Esophagus muscularis mucosa (tissue), 4 donors: ENCODE results near the gene KANSL1. TPM values are rescaled to one million over a fixed set of nuclear protein-coding genes. Genes with fewer than 3 reads are reported as not detected.

ENCODE experiments used
- DNase-seq: peaks from one replicate; pipeline ENCODE4 v3.0.0-alpha.2; 2017; ENCODE audit errors: extremely low spot score
- H3K27ac ChIP-seq, 4 donors: fragments of 200-600 bp; sonication (generic); replicated peaks in 1 of 4; 1 replicate in 3 of 4; 2 replicates in 1 of 4; pipeline ENCODE4 v1.5.1; 2016 to 2019; ENCODE audit warnings: mild to moderate bottlenecking in 1 of 4
- H3K27me3 ChIP-seq, 4 donors: fragments of 200-600 bp; sonication (generic); one replicate each; pipeline versions ENCODE4 v1.5.1 to v1.6.0; 2016 to 2019
- H3K36me3 ChIP-seq, 4 donors: fragments of 200-600 bp; sonication (generic); one replicate each; pipeline ENCODE4 v1.5.1; 2016 to 2019
- H3K4me1 ChIP-seq, 4 donors: fragments of 200-600 bp; sonication (generic); one replicate each; pipeline ENCODE4 v1.5.1; 2016 to 2019
- H3K4me3 ChIP-seq, 4 donors: fragments of 200-600 bp; sonication (generic); 1 replicate in 2 of 4; 2 replicates in 2 of 4; pipeline ENCODE4 v1.5.1; 2016 to 2019; ENCODE audit warnings: mild to moderate bottlenecking in 4 of 4, moderate library complexity in 1 of 4
- H3K9me3 ChIP-seq, 4 donors: fragments of 200-600 bp; sonication (generic); 1 replicate in 3 of 4; 2 replicates in 1 of 4; pipeline ENCODE4 v1.5.1; 2016 to 2019
- EP300 ChIP-seq: sonication (generic); formaldehyde crosslinking; IDR thresholded peaks from one replicate; pipeline ENCODE4 v1.6.1; 2017; ENCODE audit warnings: antibody characterized with exemption
- POLR2A ChIP-seq: fragments of 450-650 bp; IDR thresholded peaks from one replicate; pipeline ENCODE4 v1.6.1; 2017; ENCODE audit warnings: antibody characterized with exemption, moderate library complexity, mild to moderate bottlenecking, low read depth
- POLR2AphosphoS5 ChIP-seq, 2 donors: sonication (generic); formaldehyde crosslinking; IDR thresholded peaks; one replicate each; pipeline ENCODE4 v1.6.1; 2017; ENCODE audit warnings: antibody characterized with exemption in 2 of 2
- WGBS: methylation state at CpG from one replicate; pipeline ENCODE4 v1.1.5; 2018; 5-methylcytosine and 5-hydroxymethylcytosine counted together
- intact Hi-C: fragments of 100-400 bp; cut with DNase I; formaldehyde crosslinking; loops from one replicate; pipeline ENCODE4 v1.15.1; 2023
- total RNA-seq, 4 donors: library from RNA; depleted of rRNA; stranded (reverse); fragments of >200 nt; gene quantifications; one replicate each; pipeline versions ENCODE4 v1.1.0 to v1.2.1, GENCODE V29; 2016
- TF ChIP-seq, protein P1 (sequence below), 3 experiments: fragments of 200-600 bp in 2 of 3; fragments of 450-650 bp in 1 of 3; sonication (generic) in 2 of 3; IDR thresholded peaks; one replicate each; pipeline ENCODE4 v1.5.1; 2017 to 2019; ENCODE audit warnings: antibody characterized with exemption in 3 of 3, mild to moderate bottlenecking in 2 of 3, moderate library complexity in 1 of 3

The KANSL1 gene
- total RNA-seq, 4 donors from 2014 or later: 55.0 to 124 (median 70.0) TPM

GRCh38 chr17:46032909-46033308, 160.3 kb downstream of the KANSL1 start:
- no peaks in the 10 kb centered on the region for H3K27me3 ChIP-seq
- peaks cover 52 to 96% (median 80%) of the 10 kb centered on the region in 4 donors for H3K36me3 ChIP-seq
- no peaks in the 10 kb centered on the region for H3K9me3 ChIP-seq
- H3K4me1 ChIP-seq: peaks cover 3 to 21% (median 17%) of the 10 kb centered on the region in 4 donors
- no peak for DNase-seq
- H3K4me3 ChIP-seq: no peak overlapping the region
- TF ChIP-seq POLR2A: no peak
- TF ChIP-seq EP300: no peak
- TF ChIP-seq, protein P1, sequence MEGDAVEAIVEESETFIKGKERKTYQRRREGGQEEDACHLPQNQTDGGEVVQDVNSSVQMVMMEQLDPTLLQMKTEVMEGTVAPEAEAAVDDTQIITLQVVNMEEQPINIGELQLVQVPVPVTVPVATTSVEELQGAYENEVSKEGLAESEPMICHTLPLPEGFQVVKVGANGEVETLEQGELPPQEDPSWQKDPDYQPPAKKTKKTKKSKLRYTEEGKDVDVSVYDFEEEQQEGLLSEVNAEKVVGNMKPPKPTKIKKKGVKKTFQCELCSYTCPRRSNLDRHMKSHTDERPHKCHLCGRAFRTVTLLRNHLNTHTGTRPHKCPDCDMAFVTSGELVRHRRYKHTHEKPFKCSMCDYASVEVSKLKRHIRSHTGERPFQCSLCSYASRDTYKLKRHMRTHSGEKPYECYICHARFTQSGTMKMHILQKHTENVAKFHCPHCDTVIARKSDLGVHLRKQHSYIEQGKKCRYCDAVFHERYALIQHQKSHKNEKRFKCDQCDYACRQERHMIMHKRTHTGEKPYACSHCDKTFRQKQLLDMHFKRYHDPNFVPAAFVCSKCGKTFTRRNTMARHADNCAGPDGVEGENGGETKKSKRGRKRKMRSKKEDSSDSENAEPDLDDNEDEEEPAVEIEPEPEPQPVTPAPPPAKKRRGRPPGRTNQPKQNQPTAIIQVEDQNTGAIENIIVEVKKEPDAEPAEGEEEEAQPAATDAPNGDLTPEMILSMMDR (IDR thresholded peaks at IDR 0.05): no peak
- TF ChIP-seq POLR2AphosphoS5 (IDR thresholded peaks at IDR 0.05): peak in 1 of 2 donors; percentile 5
- WGBS: 97% methylated on average over 10 of the region's 11 CpGs
- H3K27ac ChIP-seq: no peak overlapping the region
- intact Hi-C loops: no loop called here

DNA sequence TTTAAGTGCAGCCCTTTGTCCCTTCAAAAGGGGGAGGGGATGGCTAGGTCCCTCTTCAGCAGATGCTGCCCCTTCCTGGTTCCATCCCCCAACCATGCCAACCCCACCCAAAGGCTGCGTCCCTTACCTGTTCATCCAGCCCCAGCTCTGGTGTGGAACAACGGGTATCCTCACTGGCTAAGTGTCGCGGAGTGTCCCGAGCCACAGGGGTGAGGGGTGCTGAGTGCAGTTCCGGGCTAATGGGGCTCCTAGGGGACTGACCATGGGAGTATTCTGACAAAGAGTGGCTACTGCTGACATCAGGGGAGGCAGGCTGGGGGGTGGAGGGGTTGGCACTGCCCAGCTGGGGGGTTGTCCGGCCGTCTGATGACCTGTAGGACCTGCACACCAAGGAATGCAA, 161.3 kb downstream of the KANSL1 start:
- WGBS: 80% methylated on average over 7 of the region's 8 CpGs
- no peaks in the 10 kb centered on the region for H3K9me3 ChIP-seq
- H3K4me1 ChIP-seq: peaks cover 9 to 27% (median 23%) of the 10 kb centered on the region in 4 donors
- H3K27ac ChIP-seq: no peak overlapping the region
- TF ChIP-seq, protein P1 (IDR thresholded peaks at IDR 0.05): no peak
- no peak overlapping the region for H3K4me3 ChIP-seq
- peaks cover 47 to 92% (median 76%) of the 10 kb centered on the region in 4 donors for H3K36me3 ChIP-seq
- DNase-seq: no peak
- intact Hi-C loops: no loop called here
- no peaks in the 10 kb centered on the region for H3K27me3 ChIP-seq

DNA sequence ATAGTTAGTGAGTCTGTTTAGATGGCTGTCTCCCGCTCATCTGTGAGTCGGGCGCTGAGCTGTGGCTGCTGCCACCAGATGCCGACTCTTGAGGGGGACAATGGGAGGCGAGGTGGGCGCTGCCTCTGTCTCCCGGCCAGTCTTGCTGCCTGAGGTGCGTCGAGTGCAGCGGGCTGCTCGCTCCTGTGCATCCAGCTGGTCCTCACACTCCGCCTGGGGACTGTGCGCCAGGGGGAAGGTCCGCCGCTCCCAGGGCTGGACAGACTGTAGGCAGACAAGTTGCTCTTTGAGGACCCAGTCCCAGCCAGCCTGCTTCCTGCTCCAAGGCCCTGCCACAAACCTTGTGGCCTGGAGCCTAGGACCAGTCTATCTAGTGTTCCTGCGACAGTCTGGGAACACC, 161.8 kb downstream of the KANSL1 start:
- no peak overlapping the region for H3K27ac ChIP-seq
- DNase-seq: no peak
- H3K4me3 ChIP-seq: no peak overlapping the region
- no peaks in the 10 kb centered on the region for H3K27me3 ChIP-seq
- H3K9me3 ChIP-seq: no peaks in the 10 kb centered on the region
- H3K4me1 ChIP-seq: peaks cover 9 to 27% (median 23%) of the 10 kb centered on the region in 4 donors
- TF ChIP-seq EP300 (no peak), POLR2A (no peak), POLR2AphosphoS5 (IDR thresholded peaks at IDR 0.05) (no peak)
- TF ChIP-seq, protein P1 (IDR thresholded peaks at IDR 0.05): no peak
- WGBS: 94% methylated on average over 12 of the region's 16 CpGs
- intact Hi-C loops: no loop called here
- peaks cover 47 to 92% (median 76%) of the 10 kb centered on the region in 4 donors for H3K36me3 ChIP-seq

DNA sequence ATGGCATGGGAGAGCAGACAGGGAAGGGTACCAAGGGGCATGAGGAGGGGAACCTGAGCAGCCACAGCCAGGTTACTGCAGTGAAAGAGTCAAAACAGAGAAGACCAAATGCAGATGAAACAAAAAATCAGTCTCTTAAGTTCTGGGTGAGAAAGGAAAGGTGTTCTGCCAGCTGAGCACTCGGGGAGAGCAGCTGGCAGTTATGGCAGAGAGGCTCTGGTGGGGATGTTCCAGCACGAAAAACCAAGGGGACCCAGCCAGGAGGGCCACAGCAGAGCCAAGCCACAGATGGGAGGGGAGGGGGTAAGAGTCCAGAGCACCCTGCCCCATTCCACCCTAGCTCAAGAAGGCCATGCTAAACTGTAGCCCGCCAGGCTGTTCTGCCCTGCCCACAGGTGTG, 162.5 kb downstream of the KANSL1 start:
- DNase-seq: no peak
- Histone ChIP-seq H3K9me3 (no peaks in the 10 kb centered on the region), H3K4me1 (peaks cover 9 to 27% (median 23%) of the 10 kb centered on the region in 4 donors), H3K4me3 (no peak overlapping the region), H3K36me3 (peaks cover 47 to 92% (median 75%) of the 10 kb centered on the region in 4 donors), H3K27ac (no peak overlapping the region), H3K27me3 (no peaks in the 10 kb centered on the region)
- WGBS: 88% methylated on average over 3 of the region's 3 CpGs
- intact Hi-C loops: no loop called here
- no peak for TF ChIP-seq POLR2A
- TF ChIP-seq POLR2AphosphoS5 (IDR thresholded peaks at IDR 0.05): no peak
- no peak for TF ChIP-seq EP300
- TF ChIP-seq, protein P1 (IDR thresholded peaks at IDR 0.05): no peak

DNA sequence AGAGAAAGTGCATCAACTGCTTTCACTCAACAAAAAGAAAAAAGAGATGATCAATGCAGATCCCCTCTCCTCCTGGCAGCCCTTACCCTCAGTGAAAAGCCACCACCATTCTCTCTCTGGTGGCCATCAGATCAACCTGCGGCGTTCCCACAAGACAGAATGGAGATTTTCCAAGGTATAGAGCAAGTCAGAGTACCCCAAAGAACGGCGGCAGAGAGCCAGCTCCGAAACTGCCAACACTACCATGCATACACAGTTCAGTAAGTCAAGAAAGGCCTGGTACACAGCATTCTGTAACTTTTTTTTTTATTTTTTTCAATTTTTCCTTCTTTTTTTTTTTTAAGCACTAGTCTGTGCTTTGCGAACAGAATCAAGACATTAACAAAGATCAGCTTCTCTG, 163.6 kb downstream of the KANSL1 start:
- TF ChIP-seq POLR2A (no peak), EP300 (no peak), POLR2AphosphoS5 (IDR thresholded peaks at IDR 0.05) (no peak)
- TF ChIP-seq, protein P1 (IDR thresholded peaks at IDR 0.05): no peak
- intact Hi-C loops: no loop called here
- peaks cover 40 to 91% (median 64%) of the 10 kb centered on the region in 4 donors for H3K36me3 ChIP-seq
- no peak overlapping the region for H3K4me3 ChIP-seq
- H3K27me3 ChIP-seq: no peaks in the 10 kb centered on the region
- peaks cover 8 to 20% (median 13%) of the 10 kb centered on the region in 4 donors for H3K4me1 ChIP-seq
- H3K27ac ChIP-seq: no peak overlapping the region
- no peak for DNase-seq
- no peaks in the 10 kb centered on the region for H3K9me3 ChIP-seq
- 90% methylated on average over 6 of the region's 6 CpGs for WGBS
